Measurements from ENCODE around the gene RAPGEF4.

Gene RAPGEF4

DNA sequence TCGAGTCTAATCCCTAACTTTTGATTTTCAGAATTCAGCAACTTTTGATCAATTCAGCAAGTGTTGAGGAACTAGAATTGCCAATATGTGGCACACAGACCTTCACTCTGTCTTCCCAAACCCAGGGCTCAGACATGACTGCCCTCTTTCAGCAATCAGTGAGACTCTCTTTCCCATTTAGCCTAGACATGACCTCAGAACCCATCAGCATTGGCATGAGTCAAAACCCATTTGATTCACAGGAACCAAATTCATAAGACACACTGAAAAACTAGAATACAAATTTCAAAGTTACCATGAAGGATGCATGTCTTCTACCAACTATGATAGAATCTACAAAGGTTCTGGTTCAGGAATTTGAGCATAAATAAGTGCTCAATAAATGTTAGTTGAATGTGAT, 226.4 kb downstream of the RAPGEF4 start:
- no peak overlapping the region for H3K4me3 ChIP-seq (ENCODE audit: low read depth, low read length)
- no peaks in the 10 kb centered on the region for H3K27me3 ChIP-seq
- TF ChIP-seq CTCF (IDR thresholded peaks at IDR 0.05; ENCODE audit: low read depth, low read length) = no peak
- no peaks in the 10 kb centered on the region for H3K9me3 ChIP-seq
- no peaks in the 10 kb centered on the region for H3K4me1 ChIP-seq
- DNase-seq = no peak
- H3K36me3 ChIP-seq = no peaks in the 10 kb centered on the region

- H3K4me1 ChIP-seq = no peaks in the 10 kb centered on the region
- no peaks in the 10 kb centered on the region for H3K9me3 ChIP-seq
- H3K4me3 ChIP-seq (ENCODE audit: low read depth, low read length) = no peak overlapping the region
- DNase-seq = no peak
- no peaks in the 10 kb centered on the region for H3K36me3 ChIP-seq
- TF ChIP-seq CTCF (IDR thresholded peaks at IDR 0.05; ENCODE audit: low read depth, low read length) = no peak
- H3K27me3 ChIP-seq = no peaks in the 10 kb centered on the region
Measured at GRCh38 chr2:172962824-172963223, 227.2 kb downstream of the RAPGEF4 start.

- no peak for TF ChIP-seq CTCF (IDR thresholded peaks at IDR 0.05; ENCODE audit: low read depth, low read length)
- Histone ChIP-seq H3K4me1 (no peaks in the 10 kb centered on the region), H3K9me3 (no peaks in the 10 kb centered on the region), H3K36me3 (no peaks in the 10 kb centered on the region), H3K4me3 (ENCODE audit: low read depth, low read length) (no peak overlapping the region), H3K27me3 (no peaks in the 10 kb centered on the region)
- no peak for DNase-seq
Measured at GRCh38 chr2:172964511-172965139, 229.0 kb downstream of the RAPGEF4 start.

DNA sequence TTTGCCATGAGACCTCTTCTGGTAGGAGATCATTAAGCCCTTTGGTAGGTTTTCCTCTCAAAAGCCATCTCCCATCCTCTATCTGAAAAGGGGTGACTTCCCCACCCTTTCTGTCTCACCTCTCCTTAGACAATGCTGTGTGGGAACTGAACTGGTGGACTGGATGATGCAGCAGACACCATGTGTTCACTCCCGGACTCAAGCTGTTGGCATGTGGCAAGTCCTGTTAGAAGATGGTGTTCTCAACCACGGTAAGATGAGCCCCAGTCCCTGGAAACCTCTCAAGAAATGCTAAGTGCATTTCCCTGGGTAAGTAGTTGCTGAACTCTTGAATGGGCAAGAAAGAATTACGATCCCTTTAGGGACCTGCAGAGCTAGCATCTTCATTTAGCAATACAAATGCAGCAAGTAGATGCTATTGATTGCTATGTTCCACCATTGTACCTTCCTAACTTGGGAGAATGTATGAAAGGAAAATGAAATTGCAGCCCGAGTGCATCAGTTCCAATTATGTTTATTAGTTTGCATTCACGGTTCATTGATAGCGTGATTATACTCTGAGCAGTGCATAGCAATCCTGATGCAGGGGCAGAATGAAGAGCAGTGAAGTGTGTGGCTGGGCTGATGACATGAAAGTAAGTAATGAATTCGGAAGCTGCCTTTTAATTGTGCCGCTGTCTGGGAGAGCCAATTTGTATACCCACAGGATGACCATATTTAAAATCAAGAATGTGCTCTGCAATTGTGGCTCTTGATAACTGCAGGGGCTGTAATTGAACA, 230.0 kb downstream of the RAPGEF4 start:
- DNase-seq = no peak
- Histone ChIP-seq H3K4me3 (ENCODE audit: low read depth, low read length) (no peak overlapping the region), H3K36me3 (no peaks in the 10 kb centered on the region), H3K4me1 (no peaks in the 10 kb centered on the region), H3K9me3 (no peaks in the 10 kb centered on the region), H3K27me3 (no peaks in the 10 kb centered on the region)
- TF ChIP-seq CTCF (IDR thresholded peaks at IDR 0.05; ENCODE audit: low read depth, low read length) = no peak

GRCh38 chr2:172967036-172967982, 231.7 kb downstream of the RAPGEF4 start:
- no peak overlapping the region for H3K4me3 ChIP-seq (ENCODE audit: low read depth, low read length)
- no peaks in the 10 kb centered on the region for H3K4me1 ChIP-seq
- no peaks in the 10 kb centered on the region for H3K27me3 ChIP-seq
- no peak for TF ChIP-seq CTCF (IDR thresholded peaks at IDR 0.05; ENCODE audit: low read depth, low read length)
- no peak for DNase-seq
- H3K36me3 ChIP-seq = no peaks in the 10 kb centered on the region
- no peaks in the 10 kb centered on the region for H3K9me3 ChIP-seq

Measured in BE2C (cell line).